Left colon (tissue), 2 donors: ENCODE measurements around the gene HIF3A. TPM values are rescaled to one million over a fixed set of nuclear protein-coding genes. Genes with fewer than 3 reads are reported as not detected.

Source experiments
- ATAC-seq: fragments of 200-7000 bp; cut with Tn5 transposase; one replicate; pipeline ENCODE4 v1.9.1; 2020; ENCODE audit warnings: mild to moderate bottlenecking, moderate library complexity
- DNase-seq, 2 donors: peaks; one replicate each; pipeline ENCODE4 v3.0.0-alpha.2; 2020
- intact Hi-C, 2 donors: fragments of 100-400 bp; cut with DNase I in 1 of 2; cut with micrococcal nuclease in 1 of 2; formaldehyde crosslinking; loops; one replicate each; pipeline versions ENCODE4 v1.11.2 to v1.14.0; 2022; cut with DNase I, micrococcal nuclease
- total RNA-seq, 2 donors: library from RNA; stranded (reverse); fragmentation: NEBNext Ultra II Directional; extraction: Animal tissue kit (Norgen Biotek cat#: 25700); gene quantifications; one replicate each; pipeline ENCODE4 v1.2.1, GENCODE V29; 2021
- donor health status: DM: no; HTN: no; CAD: no.
- donor health status: DM: yes; HTN: yes; CAD: no.

HIF3A gene
- total RNA-seq, 2 donors from 2014 or later, result 12.0 to 14.6 TPM

DNA sequence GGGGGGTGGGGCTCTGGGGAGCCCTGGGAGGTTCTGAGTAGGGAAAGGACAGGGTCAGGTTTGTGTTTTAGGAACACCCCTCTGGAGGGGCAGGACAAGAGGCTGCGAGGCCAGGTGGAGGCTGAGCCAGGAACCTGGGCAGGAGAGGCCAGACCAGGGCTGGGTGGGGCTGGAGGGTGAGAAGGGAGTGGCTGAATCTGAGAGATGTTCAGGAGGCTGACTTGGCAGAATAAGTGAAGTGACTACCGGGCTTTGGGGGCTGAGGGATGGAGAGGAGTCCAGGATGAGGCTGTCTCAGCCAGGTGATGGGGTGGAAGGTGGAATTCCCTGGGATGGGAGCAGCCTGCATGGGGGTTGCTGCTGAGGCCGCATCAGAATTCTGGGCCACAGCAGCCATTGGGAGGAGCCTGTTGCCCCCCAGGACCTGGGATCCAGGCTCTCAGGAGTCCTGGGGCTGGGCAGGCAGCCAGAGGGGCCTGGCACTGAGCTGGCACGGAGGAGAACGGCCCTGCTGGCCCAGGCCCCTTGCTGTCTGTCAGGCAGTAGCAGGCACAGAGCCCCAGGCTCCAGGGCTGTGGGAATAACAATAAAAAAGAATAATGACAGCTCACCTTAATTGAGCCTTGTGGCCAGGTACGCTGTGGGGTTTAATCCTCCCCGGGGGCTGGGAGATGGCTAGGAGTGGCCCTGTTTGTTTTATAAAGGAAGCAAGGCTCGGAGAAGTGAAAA is 53.4 kb downstream of the HIF3A start:
- DNase-seq, result peak; percentile 50 to 55
- peak; percentile 31 for ATAC-seq
- intact Hi-C loops, result no loop called here

DNA sequence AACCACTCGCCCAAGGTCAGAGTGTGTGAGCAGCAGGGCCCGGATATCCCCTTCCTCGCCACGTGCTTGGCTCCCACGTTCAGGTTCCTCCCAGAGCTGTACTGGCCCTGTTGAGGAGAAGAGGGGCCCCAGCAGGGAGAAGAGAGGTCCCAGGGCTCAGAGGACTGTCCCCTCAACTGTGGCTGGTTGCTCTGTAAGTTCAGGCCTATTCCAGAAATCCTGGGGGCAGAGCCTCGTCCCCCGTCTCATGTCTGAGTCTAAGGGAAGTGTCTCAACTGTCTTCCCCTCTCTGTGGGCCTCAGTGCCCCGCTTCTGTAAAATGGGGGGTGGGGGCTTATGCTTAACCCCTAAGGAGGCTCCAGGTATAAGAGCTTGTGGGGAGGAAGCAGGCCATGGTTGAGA is 53.9 kb downstream of the HIF3A start:
- intact Hi-C loops, result no loop called here
- DNase-seq (peak in 1 of 2 donors; percentile 56), ATAC-seq (no peak)

DNA sequence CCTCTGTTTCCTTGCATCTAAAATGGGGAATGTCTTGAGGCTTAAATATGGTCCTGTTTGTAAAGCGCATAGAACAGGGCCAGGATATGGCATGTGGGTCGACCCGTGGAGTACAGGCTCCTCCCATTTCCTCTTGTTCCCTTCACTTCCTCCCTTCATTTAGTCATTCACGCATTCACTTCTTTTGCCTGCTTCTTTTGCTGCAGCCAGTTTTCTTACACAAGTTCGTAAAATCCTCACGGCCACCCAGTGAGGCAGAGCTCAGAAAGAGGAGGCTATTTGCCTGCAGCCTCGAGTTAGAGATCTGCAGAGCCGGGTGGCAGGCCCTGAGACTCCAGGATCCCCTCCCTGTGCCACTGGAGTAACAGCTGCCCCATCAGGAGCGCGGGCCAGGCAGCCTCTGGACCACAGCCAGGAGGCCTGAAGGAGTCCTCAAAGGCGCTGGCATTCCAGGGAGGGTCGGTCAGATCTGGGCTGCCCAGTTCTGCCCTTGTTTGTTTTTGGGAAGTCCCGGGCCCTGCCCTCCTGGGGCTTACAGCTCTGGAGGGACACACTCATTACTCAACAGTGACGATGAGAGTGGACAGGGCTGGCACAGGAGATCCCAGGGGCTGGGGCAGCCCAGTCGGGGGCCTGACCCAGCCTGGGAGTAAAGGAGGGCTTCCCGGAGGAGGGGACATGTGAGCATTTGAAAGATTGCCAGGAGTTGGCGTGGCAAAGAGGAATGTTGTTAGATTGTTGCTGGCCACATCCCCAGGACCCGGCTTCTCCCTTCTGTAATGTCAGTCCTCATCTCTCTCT is 54.6 kb downstream of the HIF3A start:
- intact Hi-C loops, result no loop called here
- ATAC-seq, result no peak
- peak in 1 of 2 donors; percentile 54 for DNase-seq

DNA sequence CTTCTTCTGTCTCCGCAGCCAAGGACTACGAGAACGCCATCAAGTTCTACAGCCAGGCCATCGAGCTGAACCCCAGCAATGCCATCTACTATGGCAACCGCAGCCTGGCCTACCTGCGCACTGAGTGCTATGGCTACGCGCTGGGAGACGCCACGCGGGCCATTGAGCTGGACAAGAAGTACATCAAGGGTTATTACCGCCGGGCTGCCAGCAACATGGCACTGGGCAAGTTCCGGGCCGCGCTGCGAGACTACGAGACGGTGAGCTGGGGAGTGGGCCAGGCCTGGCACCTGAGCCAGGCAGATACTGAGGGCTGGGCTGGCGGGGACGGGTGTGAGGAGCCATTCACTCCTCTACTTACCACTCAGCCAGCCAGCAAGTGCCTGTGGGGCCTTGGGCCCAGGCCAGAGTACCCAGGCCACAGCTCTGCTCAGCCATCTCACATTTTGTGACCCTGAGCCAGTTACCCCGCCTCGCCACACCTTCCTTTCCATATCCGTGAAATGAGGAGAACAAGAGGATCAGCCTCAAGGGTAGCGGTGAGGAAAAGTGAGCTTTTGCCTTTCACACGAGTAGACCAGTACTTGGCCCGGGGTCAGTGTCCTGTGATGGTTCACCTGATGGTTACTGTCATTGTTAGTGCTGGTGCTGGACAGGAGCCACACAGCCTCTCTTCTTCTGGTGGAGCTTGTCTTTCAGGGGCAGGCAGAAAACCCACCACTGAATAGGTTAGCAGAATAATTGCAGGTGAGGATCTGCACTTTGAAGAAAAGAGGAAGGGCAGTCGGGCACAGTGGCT is 57.1 kb downstream of the HIF3A start:
- ATAC-seq (no peak), DNase-seq (no peak)

DNA sequence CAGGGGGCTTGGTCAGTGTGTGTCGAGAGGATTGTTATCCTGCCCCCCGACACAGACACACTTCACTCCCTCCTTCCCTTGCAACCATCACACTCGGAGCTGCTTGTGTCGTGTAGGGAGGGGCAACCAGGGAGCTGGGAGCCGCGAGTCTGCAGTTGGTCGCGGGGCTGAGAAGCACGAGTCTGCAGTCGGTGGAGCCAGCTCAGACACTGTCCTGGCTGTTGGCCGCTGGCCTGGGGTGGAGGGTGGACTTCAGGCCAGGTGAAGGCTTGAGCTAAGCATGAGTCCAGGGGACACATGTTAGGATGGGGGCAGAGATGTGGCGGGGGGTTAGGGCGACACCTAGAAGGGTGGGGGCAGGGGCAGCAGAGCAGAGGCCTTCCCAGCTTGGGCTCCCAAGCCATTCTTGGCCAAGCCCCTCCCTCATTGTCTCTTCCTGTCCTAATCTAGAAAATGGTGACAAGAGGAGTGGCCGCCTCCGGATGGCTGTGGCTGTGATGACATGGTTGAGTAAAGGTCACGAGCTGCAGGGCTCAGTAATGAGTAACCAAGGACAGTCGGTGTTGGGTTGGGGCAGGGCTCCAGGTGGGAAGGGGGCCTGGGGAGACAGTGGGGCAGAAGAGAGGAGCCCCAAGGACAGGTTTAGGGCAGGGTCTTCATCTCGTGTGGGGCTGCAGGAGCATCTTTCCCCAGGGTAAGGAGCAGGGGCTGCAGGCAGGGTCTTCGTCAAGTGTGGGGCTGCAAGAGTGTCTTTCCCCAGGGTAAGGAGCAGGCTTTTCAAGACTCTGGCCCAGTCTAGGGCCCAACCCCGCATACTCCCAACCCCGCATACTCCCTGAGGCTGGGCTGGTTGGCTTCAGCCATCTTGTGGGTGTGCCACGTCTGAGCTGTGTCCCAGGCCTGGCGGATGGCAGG is 58.6 kb downstream of the HIF3A start:
- ATAC-seq (peak; percentile 69), DNase-seq (no peak)
- intact Hi-C loops, result no loop called here

More for the DNA sequence above, 57.1 kb downstream of the HIF3A start:
- intact Hi-C loops, result no loop called here

DNA sequence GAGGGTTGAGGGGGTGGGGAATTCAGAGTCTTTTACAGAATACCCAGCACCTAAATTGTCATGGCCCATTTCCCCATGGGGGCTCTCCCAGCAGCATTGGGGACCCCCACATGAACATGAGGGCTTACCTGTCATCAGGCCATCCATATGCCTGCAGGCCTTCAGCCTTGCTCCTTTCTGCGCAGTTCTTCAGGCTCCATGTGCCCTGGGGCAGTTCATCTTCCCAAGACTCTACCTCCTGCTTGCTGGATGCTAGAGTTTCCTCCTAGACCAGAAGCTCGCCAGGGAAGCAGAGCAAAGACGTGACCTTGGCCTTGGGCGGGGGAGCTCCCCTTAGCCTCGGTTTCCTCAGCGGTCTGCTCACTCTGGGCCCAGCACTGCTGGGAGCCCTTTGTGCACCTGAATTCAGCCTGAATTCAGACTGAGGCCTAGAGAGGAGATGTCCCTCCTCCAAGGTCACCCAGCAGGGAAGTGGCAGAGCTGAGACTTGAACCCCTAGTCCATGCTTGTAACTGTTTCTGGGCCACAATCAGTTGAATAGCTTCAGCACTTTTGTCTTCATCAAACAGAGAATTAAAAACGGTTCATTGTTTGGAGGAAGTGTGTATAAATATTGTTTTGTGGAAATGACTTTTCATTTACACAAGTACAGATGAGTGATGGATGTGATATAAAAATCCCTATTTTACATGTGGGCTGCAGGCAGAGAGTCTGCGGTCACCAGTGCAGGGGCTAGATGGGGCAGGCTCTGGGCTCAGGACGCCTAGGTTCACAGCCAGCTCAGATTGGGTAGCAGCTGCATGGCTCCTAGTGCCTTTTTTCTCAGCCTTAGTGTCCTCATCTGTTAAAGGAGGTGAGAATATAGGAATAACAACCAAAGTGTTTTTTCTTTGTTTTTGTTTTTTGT is 59.6 kb downstream of the HIF3A start:
- intact Hi-C loops, result no loop called here
- ATAC-seq, result no peak
- no peak for DNase-seq

DNA sequence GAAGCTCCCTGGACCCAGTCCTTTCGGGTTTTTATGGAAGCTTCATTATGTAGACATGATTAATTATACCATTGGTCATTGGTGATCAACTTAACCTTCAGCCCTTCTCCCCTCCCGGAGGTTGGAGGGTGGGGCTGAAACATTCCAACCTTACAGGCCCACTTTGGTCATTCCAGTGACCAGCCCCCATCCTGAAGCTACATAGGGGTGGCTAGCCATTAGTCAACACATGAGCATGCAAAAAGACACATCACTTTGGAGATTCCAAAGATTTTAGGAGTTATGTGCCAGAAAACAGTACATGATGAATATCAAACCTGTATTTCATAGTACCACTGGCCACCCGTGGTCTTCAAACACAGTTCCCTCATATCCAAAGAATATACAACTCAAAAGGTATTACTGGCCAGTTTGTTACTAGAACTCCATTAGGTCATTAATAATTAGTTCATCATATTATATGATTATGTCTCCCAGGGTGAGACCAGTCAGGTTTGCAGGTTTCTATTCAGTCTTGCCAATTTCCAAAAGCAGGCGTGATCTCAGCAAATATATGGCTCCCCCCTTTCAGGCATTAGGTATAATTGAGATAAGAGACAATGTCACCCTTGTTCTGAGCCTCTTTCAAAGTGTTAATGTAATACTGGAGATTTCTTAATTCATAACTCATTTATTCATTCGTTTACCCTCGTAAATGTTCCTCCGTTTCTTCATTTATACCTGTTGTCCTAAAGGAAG is 61.2 kb downstream of the HIF3A start:
- intact Hi-C loops, result no loop called here
- DNase-seq, result no peak
- no peak for ATAC-seq

DNA sequence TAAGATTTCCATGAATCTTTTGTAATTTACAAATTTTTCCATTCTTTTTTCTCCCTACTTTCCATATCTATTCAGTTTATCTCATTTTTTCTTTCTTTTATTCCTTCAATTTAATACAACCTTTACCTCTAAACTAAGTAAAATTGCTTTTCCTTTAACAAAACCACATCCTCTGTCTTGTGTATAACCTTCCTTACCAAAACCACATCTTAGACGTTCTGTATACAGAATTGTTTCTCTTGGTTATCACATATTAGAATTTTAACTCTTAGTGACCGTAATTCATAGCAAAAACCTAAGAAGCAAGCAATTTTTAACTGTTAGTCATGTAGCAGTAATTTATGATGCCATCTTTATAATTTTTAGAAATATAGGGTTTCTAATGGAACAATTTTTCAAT is 65.1 kb downstream of the HIF3A start:
- no peak for DNase-seq
- ATAC-seq, result no peak
- intact Hi-C loops, result no loop called here

DNA sequence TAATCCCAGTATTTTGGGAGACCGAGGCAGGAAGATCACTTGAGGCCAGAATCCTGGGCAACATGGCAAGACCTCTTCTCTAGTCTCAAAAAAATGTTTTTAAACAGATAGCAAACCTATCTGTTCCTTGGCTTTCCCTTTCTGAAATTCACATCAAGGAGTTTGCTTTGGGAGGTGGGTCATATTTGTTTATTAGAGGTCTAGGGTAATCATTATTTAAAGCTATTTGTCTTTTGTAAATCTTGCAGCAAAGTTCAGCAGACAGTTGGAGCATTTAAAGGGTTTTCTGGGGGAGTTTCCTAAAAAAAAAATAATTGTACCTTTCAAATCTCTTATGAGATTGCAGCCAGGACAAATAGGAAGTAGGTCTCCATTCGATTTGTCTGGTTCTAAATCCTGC is 67.5 kb downstream of the HIF3A start:
- DNase-seq, result no peak
- intact Hi-C loops, result no loop called here
- no peak for ATAC-seq

DNA sequence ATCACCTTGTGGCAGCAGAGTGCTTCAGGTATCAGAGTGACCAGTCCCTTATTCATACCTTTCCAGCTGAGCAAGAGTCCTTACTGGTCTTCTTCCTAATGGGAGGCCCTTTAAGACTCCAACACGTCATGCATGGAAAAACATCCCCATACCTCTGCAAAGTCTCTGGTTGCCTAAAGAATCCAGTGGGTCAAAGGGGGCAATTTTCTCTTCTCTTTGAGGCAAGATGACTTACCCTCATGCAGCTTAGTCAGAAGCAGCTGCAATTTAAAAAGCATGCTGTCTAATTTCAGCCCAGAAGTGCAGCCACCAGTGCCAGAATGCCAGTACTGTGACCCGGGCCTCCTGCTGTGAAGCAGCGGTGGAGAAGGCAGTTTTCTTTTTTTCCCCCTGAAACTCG is 68.7 kb downstream of the HIF3A start:
- DNase-seq, result no peak
- intact Hi-C loops, result no loop called here
- no peak for ATAC-seq

DNA sequence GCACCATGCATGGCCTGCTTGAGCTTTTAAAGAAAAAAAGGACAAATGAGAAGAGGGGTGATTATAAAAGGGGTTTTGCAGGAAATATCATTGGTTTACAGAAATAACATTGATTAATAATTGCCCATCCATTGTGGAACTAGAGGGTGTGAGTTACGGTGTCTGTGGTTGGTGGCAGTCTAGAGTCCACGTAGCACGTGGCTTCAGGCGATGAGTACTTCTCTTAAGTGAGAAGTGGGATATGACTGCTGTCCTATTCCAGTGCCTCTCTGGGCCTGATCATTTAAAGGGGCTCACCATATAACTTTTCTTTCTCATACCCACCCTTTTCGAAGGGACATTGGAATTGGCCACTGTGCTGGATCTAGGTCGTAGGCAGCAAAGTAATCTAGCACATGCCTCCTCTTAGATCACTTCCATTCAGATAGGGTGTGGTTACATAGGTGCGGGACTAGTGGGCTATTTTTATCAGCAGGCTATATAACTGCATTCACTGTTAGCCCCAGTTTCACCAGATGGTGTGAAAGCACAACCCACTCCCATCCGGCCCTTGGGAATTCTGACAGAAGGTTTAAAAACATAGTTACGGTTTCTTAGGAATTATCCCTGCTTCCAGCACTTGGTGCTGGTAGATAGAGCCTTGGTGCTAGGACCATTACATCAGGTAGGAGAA is 69.9 kb downstream of the HIF3A start:
- ATAC-seq, result peak; percentile 73
- intact Hi-C loops, result no loop called here
- no peak for DNase-seq

DNA sequence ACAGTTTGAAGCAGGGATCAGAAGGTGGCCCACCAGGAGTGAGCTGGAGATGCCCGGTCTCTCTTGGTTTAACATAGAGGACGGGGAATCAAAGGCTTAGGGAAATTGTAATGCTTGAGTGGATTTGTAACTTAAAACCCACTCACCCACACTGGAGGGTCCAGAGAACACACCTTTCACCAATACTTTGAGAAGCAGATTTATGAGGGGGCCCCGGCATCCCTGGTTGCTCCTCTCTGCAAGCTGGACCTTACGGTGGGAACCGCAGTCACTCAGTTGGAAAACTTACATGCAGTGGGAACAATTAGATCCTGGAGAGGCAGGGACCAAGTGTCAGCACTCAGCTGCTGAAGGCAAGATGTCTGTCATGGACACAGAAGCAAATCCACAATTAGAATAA is 70.6 kb downstream of the HIF3A start:
- DNase-seq (no peak), ATAC-seq (no peak)
- intact Hi-C loops, result no loop called here

DNA sequence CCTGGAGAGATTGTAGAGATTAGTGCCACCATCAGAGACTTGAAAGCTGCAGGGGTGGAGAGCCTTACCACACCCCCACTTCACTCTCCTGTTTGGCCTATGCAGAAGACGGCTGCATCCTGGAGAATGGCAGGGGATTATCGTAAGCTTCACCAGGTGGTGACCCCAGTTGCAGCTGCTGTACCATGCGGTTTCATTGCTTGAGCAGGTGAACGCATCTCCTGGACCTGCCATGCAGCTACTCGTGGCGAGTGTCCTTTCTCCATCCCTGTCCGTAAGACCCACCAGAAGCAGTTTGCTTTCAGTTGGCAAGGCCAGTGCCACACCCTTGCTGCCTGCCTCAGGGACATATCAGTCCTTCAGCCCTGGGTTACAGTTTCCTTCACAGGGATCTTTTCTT is 71.3 kb downstream of the HIF3A start:
- intact Hi-C loops, result no loop called here
- DNase-seq, result no peak
- no peak for ATAC-seq

DNA sequence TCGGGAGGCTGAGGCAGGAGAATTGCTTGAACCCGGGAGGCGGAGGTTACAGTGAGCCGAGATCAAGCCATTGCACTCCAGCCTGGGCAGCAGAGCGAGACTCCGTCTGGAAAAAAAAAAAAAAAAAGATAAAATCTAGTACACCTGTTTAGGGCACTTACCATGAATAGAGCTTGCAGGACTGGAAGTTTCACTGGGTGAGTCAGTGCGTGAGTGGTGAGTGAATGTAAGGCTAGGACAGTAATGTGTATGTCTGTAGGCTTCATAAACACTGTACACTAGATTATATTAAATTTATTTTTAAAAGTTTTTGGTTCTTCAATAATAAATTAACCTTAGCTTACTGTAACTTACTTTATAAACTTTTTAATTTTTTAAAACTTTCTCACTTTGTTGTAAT is 73.0 kb downstream of the HIF3A start:
- DNase-seq (no peak), ATAC-seq (no peak)
- intact Hi-C loops, result no loop called here

DNA sequence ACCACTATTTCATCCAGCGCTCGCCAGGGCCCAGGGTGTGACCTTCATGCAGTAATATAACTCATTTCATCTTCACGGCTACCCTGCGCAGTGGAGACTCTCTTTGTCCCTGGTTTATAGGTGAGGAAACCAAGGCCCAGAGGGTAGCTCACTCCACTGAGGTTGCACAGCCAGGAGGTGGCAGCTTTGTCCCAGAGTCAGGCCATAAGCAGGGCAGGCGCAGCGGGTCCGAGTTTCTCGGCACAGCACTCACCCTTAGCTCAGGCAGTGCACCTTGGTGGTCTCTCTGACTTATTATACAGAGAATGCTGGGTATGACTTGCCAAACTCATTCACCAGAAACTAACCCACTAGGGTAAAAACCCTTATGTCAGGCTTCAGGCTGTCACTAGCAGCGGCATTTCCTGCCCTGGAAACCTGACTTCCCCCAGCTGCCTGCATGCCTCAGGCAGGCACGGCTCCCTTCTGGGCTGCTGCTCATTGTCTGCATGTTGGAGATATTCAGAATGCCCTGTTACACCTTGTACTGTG is 74.6 kb downstream of the HIF3A start:
- no peak for DNase-seq
- intact Hi-C loops, result no loop called here
- no peak for ATAC-seq

DNA sequence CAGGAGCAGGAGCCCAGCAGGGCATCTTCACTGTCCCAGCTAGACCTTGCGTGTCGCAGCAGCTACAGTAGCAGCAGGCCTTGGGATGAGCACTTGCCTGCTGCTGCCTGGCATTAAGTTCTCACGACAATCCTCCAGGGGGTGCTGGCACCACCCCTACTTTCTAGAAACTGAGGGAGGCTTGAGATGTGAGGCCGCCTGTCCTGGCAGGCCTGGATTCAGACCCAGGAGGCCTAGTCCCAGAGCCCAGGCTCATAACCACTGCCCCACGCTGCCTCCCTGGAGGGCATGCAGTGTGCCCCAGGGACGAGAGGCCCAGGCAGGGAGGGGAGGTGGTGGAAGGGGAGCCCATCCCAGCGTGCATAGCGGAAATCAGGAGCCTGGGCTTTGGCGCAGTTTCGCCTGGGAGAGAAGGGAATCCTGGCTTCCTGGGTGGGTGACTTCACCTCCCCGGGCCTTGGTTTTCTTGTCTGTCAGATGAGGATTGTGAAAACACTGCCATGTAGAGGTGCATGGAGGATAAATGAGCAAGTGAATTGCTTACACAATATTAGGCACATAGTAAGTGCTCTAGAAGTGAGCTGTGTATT is 76.2 kb downstream of the HIF3A start:
- intact Hi-C loops, result no loop called here
- no peak for DNase-seq
- ATAC-seq, result no peak
